GM12801 (cell line): ENCODE results near the gene ADAMTSL2.

Source experiments
- TF ChIP-seq, protein P1 (sequence below): IDR thresholded peaks from one replicate; pipeline ENCODE4 v1.5.1; 2011; ENCODE audit warnings: control low read depth; ENCODE audit not compliant: insufficient read length; ENCODE audit errors: extremely low read depth

ADAMTSL2 gene

DNA sequence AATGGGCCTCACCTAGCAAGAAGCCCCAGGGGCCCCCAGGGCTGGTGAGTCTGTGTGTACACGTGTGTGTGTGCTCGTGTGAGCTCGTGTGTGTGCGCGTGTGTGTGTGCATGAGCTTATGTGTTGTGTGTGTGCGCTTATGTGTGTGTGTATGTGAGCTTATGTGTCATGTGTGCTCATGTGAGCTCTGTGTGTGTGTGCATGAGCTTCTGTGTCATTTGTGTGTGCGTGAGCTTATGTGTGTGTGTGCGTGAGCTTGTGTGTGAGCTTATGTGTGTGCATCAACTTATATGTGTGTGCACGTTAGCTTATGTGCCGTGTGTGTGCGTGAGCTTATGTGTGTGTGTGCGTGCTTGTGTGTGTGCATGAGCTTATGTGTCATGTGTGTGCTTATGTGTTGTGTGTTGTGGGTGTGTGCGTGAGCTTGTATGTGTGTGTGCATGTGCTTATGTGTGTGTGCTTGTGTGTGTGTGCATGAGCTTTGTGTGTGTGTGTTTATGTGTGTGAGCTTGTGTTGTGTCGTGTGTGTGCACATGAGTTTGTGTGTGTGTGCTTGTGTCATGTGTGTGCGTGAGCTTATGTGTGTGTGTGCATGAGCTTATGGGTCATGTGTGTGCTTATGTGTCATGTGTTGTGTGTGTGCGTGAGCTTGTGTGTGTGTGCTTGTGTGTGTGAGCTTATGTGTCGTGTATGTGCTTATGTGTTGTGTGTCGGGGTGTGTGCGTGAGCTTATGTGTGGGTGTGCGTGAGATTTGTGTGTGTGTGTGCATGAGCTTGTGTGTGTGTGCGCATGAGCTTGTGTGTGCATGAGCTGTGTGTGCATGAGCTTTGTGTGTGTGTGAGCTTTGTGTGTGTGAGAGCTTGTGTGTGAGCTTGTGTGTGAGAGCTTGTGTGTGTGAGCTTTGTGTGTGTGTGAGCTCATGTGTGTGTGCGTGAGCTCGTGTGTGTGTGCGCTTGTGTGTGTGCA is 38.9 kb upstream of the ADAMTSL2 start:
- TF ChIP-seq, protein P1, sequence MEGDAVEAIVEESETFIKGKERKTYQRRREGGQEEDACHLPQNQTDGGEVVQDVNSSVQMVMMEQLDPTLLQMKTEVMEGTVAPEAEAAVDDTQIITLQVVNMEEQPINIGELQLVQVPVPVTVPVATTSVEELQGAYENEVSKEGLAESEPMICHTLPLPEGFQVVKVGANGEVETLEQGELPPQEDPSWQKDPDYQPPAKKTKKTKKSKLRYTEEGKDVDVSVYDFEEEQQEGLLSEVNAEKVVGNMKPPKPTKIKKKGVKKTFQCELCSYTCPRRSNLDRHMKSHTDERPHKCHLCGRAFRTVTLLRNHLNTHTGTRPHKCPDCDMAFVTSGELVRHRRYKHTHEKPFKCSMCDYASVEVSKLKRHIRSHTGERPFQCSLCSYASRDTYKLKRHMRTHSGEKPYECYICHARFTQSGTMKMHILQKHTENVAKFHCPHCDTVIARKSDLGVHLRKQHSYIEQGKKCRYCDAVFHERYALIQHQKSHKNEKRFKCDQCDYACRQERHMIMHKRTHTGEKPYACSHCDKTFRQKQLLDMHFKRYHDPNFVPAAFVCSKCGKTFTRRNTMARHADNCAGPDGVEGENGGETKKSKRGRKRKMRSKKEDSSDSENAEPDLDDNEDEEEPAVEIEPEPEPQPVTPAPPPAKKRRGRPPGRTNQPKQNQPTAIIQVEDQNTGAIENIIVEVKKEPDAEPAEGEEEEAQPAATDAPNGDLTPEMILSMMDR = no peak

DNA sequence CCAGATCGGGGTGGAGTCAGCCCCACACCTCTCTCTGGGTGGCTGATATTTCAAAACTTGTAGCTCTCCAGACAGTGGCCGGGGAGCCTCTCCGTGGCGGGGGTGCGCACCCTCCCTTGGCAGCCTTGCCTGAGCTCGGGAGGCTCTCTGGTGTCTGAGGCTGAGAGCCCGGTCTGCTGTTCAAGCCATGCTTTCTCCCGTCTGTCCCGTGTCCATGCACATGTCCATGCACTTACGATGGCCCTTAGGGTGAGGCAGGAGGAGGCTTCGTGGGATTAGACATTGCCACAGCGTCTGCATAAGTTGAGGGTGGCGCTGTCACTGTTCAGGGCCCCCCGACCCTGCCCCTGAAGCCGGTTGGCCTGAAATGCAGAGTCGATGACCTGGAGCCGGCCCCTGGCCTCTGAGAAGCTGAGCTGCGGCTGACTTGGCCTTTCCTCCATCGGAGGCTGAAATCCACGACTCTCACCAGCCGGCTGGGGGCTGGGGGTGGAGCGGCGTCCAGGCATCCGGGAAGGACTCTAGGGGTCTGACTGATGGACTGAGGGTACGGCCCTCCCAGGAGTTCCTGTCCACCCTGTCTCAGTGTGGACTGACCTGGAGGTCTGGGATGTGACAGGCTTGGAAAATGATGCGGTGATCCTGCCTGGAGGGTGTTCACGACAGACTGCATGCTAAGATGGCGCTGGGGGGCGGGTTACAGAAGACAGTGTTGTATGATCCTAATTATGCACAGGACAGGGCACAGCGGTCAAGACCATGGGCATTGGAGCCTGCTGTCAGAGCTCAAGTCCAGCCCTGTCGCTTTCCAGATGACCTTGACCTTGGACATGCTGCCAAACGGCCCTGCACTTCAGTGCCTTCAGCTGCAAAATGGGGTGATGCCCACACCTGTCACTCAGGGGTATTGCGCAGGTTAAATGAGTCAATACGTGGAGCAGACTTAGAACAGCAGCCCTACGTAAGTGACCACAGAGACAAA is 37.4 kb upstream of the ADAMTSL2 start:
- TF ChIP-seq, protein P1 = no peak

DNA sequence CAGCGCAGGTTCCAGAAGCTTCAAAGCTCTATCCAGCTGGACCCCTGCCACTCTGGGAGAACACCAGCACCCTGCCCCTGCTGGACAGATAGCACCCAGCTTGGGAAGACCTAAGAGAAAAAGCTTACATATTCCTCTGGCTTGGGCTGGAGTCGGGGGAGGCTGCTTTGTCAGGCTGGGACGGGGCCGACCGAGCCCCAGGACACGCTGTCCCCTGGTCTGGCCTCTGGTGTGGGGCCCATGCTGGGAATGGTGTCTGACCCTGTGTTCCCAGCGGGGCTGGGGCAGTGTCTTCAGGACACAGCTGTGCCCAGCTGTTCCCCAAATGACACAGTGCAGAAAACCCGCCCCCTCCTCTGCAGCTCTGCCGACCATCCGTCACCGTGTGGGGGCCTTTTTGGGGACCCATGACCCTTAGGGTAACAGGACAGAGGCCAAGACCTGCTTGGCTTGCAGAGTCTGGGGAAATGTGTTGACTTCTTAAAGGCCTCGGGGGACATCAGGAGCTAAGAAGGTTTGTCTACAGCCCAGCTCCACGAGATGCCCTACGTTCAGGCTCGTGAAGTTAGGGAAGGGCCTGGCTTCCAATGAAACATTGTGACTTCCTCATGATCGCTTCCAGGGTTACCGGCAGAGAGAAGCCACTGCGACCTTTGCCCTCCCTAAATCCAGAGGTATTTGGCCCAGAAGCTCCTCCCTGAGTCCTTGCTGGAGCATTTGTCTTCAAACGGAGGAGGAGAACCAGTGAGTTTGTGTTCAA is 35.2 kb upstream of the ADAMTSL2 start:
- TF ChIP-seq, protein P1 = no peak

DNA sequence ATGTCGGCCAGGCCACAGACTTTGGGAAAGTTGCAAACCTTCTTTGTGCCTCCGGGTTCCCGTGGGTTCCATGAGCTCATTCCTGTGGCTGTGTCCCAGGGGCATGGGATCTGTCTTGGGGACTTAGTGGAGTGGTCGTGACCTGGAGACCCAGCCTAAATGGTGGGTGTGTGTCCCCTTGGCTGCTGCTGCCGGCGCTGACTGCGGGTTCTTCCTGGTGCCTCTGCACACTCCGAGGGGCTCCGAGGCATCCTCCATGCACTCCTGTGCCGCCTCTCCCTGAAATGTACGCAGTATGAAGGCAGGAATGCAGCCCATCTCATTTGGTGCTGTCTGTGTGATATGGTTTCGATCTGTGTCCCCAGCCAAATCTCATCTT is 34.6 kb upstream of the ADAMTSL2 start:
- TF ChIP-seq, protein P1 = no peak

DNA sequence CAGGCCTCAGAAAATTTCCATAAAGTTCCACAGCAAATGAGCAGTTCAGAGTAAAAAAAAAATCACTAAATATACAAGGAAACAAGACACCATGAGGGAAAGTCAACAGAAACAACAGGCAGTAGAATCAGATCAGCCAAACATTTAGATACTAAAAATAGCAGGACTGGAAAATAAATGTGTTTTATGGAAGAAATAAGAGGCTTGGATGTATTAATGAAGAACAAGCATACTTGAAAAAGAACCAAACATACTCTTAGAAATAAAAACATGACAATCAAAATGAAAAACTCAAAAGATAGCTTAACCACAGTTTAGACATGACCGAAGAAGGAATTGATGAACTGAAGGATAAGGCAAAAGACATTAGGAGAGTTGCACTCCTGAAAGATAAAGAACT is 32.4 kb upstream of the ADAMTSL2 start:
- TF ChIP-seq, protein P1 = no peak

DNA sequence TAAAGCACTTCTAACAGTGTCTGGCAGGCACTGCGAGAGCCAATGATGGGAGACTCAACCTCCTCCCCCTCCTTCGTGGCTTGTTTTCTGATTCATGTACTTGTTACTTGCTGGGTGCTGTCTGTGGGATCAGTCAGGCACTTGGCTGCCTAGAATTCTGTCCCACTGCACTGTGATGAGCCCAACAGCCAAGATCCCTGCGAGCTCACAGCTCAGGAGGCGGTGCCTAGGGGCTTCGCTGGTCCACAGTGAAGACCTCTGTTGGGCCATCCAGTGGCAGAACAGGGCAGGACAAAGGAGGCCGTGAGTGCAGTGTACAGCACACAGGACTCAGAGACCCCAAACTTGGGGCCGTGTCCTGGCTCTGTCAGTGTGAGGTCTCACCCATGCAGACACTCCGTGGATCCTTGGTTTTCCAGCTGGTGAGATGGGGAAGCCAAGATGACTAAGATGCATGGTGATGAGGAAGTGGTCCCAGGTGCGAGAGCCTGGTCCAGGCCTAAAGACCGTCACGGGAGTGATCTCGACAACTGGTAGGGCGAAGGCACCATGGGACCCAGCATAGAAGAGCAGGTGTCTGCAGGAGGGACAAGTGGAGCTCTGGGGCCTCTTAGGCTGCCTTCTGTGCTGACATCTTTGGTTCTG is 29.2 kb upstream of the ADAMTSL2 start:
- TF ChIP-seq, protein P1 = no peak
